ENCODE measurements around the gene TSSC4. TPM values are rescaled to one million over a fixed set of nuclear protein-coding genes. Genes with fewer than 3 reads are reported as not detected.

The TSSC4 gene
- total RNA-seq, 6 experiments from 2014 or later = 47.4 to 74.7 (median 62.8) TPM

DNA sequence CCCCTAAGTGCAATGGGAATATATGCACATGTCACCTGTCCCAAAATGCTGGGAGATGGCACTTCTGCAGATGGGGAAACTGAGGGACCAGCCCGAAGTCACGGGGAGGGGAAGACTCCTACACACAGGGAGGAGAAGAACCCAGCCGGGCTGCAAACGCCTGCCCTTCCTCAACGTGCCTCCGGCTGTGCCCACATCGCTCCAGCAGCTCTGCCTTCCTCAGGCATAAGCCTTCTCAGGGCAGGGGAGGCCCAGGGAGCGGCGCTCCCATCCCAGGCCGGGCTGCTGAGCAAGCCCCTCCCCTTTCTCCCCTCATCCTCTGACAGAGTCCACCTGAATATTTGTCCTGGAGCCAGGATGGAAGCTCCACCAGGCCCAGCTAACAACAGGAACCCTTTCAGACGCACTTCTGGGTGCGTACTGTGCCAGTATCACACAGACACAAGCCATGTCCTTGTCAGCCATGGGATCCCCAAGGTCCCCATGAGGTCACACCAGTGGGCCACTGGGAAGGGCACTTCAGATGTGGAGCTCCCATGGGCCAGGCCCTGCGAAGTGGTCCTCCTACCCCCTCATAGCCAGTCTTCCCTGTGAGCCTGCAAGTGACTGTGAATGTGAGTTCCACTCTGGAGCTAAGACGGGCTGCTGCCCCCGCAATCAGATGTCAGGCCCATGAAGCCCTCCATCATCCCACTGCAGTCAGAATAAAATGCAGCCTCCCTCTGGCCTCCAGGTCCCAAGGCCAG is 25.9 kb upstream of the TSSC4 start:
- no peak for DNase-seq
- Mint-ChIP-seq H3K4me3 (no peak overlapping the region), H3K27me3 (ENCODE audit: insufficient read depth) (peaks cover 11% of the 10 kb centered on the region), H3K27ac (no peak overlapping the region), H3K36me3 (ENCODE audit: low read depth) (0 out of 2 replicates have a peak, but pooled peaks cover 5% of the 10 kb centered on the region), H3K9me3 (no peaks in the 10 kb centered on the region), H3K4me1 (ENCODE audit: low read depth) (peaks cover 5% of the 10 kb centered on the region; the same call in 1 of the 2 replicates)
- TF ChIP-seq, protein P1, sequence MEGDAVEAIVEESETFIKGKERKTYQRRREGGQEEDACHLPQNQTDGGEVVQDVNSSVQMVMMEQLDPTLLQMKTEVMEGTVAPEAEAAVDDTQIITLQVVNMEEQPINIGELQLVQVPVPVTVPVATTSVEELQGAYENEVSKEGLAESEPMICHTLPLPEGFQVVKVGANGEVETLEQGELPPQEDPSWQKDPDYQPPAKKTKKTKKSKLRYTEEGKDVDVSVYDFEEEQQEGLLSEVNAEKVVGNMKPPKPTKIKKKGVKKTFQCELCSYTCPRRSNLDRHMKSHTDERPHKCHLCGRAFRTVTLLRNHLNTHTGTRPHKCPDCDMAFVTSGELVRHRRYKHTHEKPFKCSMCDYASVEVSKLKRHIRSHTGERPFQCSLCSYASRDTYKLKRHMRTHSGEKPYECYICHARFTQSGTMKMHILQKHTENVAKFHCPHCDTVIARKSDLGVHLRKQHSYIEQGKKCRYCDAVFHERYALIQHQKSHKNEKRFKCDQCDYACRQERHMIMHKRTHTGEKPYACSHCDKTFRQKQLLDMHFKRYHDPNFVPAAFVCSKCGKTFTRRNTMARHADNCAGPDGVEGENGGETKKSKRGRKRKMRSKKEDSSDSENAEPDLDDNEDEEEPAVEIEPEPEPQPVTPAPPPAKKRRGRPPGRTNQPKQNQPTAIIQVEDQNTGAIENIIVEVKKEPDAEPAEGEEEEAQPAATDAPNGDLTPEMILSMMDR (IDR thresholded peaks at IDR 0.05) = no peak

DNA sequence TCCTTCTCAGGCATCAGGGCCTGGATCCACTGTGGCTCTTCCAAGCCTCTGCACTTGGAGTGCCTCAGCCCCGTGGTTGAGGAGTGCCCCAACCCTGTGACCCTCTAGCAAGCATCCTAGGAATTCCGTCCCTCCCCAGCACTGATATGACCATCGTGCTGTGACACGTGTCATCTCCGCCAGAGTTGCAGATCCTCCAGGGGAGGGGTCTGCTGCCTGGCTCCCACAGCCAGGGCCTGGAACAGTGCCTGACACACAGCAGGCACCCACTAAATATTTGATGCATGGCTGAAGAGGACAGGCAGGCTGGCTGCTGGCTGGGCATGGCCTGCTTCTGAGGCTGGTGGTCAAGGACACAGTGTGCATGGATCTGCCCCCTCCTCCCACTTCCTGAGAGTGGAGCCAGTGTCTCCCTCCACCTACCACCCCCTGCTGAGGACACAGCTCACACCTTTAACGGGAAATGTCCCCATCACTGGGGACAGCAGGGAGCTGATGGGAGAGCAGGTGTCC is 25.2 kb upstream of the TSSC4 start:
- Mint-ChIP-seq H3K4me3 (no peak overlapping the region), H3K27me3 (ENCODE audit: insufficient read depth) (peaks cover 11% of the 10 kb centered on the region), H3K9me3 (no peaks in the 10 kb centered on the region), H3K27ac (no peak overlapping the region), H3K36me3 (ENCODE audit: low read depth) (0 out of 2 replicates have a peak, but pooled peaks cover 5% of the 10 kb centered on the region), H3K4me1 (ENCODE audit: low read depth) (peaks cover 13% of the 10 kb centered on the region)
- no peak for DNase-seq
- TF ChIP-seq, protein P1 (IDR thresholded peaks at IDR 0.05) = 0 out of 2 replicates have a peak, but pooled peaks have one; percentile 18

DNA sequence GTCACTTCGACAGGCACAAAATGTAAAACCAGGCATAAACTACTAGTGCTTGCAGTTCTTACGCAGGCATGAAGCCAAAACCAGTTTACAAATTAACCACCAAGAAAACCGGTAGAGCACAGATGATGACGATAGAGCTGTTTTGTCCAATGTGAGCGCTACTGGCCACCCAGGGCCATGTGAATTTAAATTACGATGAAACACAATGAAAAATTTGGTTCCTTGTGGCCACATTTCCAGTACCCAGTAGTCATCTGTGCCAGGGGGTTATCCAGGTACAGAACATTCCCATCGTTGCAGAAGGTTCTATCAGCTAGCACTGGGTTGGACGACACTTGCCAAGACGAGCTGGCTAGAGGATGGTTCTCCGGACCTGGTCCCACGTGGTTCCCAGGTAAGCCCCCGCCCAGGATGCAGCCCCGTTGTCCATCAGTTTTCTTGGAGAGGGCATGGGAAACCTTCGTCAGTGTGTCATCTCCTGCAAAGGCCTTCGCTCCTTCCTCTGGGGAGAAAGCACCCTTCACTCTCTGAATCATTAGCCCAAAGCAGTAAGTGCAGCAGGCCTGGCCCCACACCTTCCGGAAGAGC is 24.5 kb upstream of the TSSC4 start:
- no peak overlapping the region for H3K27ac Mint-ChIP-seq
- H3K4me1 Mint-ChIP-seq (ENCODE audit: low read depth) = peaks cover 20% of the 10 kb centered on the region
- H3K9me3 Mint-ChIP-seq = no peaks in the 10 kb centered on the region
- H3K27me3 Mint-ChIP-seq (ENCODE audit: insufficient read depth) = peaks cover 11% of the 10 kb centered on the region
- TF ChIP-seq, protein P1 (IDR thresholded peaks at IDR 0.05) = no peak
- H3K4me3 Mint-ChIP-seq = no peak overlapping the region; the same call in 1 of the 2 replicates
- 0 out of 2 replicates have a peak, but pooled peaks cover 5% of the 10 kb centered on the region for H3K36me3 Mint-ChIP-seq (ENCODE audit: low read depth)
- DNase-seq = no peak

DNA sequence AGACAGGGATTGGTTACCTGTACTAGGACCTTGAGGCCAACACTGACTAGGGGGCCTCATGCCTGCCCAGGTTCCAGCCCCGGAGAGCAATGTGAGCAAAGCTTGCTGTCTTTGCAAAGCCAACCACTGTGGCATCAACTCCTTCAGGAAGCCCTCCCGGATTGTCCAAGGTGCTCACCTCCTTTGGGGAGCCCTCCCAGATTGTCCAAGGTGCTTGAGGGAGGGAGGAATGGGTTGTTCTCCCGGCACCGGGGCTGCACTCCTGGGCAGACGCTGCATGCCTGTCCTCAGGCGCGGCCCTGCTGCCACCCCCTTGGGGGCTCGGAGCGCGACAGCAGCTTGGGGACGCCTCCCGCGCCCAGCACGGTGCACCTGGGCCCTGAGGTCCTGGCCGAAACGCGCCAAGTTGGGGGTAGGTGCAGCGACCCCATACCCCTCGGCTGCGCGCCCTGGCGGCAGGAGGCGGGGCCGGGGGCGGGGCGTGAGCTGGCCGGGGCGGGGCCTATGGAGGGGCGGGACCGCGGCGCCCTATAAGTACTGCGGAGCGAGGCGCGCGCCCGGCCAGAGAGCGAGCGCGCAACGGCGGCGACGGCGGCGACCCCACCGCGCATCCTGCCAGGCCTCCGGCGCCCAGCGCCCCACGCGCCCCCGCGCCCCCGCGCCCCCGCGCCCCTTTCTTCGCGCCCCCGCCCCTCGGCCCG is 23.6 kb upstream of the TSSC4 start, which contains the start of gene CD81:
Gene CD81 (plus strand): TSS at position 560 of the 701 bp plus-strand sequence. CDS start 240 bp downstream, outside the sequence.
- TF ChIP-seq, protein P1 (IDR thresholded peaks at IDR 0.05) = no peak
- H3K36me3 Mint-ChIP-seq (ENCODE audit: low read depth) = 0 out of 2 replicates have a peak, but pooled peaks cover 5% of the 10 kb centered on the region
- H3K9me3 Mint-ChIP-seq = no peaks in the 10 kb centered on the region
- peaks cover 28% of the 10 kb centered on the region for H3K4me1 Mint-ChIP-seq (ENCODE audit: low read depth)
- H3K27ac Mint-ChIP-seq = peak within 1 kb of the TSS; percentile 88
- peak within 1 kb of the TSS; percentile 94 for H3K4me3 Mint-ChIP-seq
- DNase-seq = no peak
- peaks cover 11% of the 10 kb centered on the region for H3K27me3 Mint-ChIP-seq (ENCODE audit: insufficient read depth)
